Choroid plexus epithelial cell (primary cell): ENCODE data around the gene PLA2G12A.

Source experiments
- DNase-seq: peaks from one replicate; pipeline ENCODE4 v3.0.0-alpha.2; 2010; ENCODE audit warnings: low read depth
- H3K4me3 ChIP-seq: 2 replicates; pipeline ENCODE4 v1.5.1; 2011; ENCODE audit warnings: low read depth, mild to moderate bottlenecking, control low read depth, low read length, moderate library complexity
- CTCF ChIP-seq: conservative IDR thresholded peaks from 2 replicates; pipeline ENCODE4 v1.5.1; 2011; ENCODE audit warnings: low read depth, mild to moderate bottlenecking, control low read depth, inconsistent platforms, low read length, moderate library complexity

PLA2G12A gene

GRCh38 chr4:109729718-109730618 is at the start of gene PLA2G12A:
Gene PLA2G12A (minus strand): TSS chr4:109730070. CDS start chr4:109729809, 261 bp downstream.
- no peak for TF ChIP-seq CTCF
- DNase-seq, result peak; percentile 59
- peak within 1 kb of the TSS; percentile 89 for H3K4me3 ChIP-seq

- TF ChIP-seq CTCF, result no peak
- no peak for DNase-seq
- no peak overlapping the region for H3K4me3 ChIP-seq
These were observed 35.0 kb upstream of the PLA2G12A start for GRCh38 chr4:109764789-109765402.

GRCh38 chr4:109764376-109764775 is 34.5 kb upstream of the PLA2G12A start:
- no peak for DNase-seq
- no peak overlapping the region for H3K4me3 ChIP-seq
- no peak for TF ChIP-seq CTCF

- H3K4me3 ChIP-seq, result no peak overlapping the region
- DNase-seq, result no peak
- TF ChIP-seq CTCF, result no peak
These were observed 30.8 kb upstream of the PLA2G12A start for GRCh38 chr4:109760682-109761081.

- no peak for TF ChIP-seq CTCF
- no peak for DNase-seq
- no peak overlapping the region for H3K4me3 ChIP-seq
These were observed 25.8 kb upstream of the PLA2G12A start for GRCh38 chr4:109755656-109756055.

GRCh38 chr4:109754093-109754857 is 24.4 kb upstream of the PLA2G12A start:
- TF ChIP-seq CTCF, result no peak
- no peak for DNase-seq
- no peak overlapping the region for H3K4me3 ChIP-seq
